HG03175 (cell line): Measurements from ENCODE around the gene XPNPEP1.

Experiments used
- ATAC-seq: cut with Tn5 transposase; IDR thresholded peaks from one replicate; pipeline ENCODE4 v1.9.1; 2021; ENCODE audit warnings: mild to moderate bottlenecking, moderate library complexity; ENCODE audit not compliant: unreplicated experiment

Gene XPNPEP1

DNA sequence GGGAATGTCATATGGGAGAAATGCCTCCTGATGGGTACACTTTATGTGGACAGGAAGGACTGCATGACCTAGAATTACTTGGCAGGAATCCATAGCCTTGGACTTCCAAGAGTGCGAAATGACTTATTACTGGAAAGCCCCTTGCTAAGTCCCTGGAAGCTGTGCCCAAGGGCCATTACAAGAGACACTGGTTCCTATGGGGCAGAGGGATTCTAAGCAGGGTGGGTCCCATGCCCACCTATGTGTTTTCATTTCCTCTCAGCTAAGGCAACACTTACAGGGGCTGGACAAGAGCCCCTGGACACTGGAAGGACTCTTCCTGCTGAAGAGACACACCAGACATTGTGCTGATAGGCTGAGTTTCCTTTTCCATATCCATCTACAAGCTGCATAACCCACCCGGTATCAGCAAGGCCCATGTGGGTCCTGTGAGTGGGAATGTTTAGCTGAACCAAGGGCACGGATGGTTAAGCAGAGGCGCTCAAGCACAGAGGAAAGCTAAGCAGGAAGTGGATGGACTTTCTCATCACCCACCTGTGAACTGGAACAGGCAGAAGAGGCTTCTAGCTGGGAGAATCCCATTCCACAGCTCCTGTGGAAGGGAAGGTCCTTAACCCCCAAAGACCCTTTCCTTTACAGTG lies 56.2 kb downstream of the XPNPEP1 start:
- no peak for ATAC-seq

DNA sequence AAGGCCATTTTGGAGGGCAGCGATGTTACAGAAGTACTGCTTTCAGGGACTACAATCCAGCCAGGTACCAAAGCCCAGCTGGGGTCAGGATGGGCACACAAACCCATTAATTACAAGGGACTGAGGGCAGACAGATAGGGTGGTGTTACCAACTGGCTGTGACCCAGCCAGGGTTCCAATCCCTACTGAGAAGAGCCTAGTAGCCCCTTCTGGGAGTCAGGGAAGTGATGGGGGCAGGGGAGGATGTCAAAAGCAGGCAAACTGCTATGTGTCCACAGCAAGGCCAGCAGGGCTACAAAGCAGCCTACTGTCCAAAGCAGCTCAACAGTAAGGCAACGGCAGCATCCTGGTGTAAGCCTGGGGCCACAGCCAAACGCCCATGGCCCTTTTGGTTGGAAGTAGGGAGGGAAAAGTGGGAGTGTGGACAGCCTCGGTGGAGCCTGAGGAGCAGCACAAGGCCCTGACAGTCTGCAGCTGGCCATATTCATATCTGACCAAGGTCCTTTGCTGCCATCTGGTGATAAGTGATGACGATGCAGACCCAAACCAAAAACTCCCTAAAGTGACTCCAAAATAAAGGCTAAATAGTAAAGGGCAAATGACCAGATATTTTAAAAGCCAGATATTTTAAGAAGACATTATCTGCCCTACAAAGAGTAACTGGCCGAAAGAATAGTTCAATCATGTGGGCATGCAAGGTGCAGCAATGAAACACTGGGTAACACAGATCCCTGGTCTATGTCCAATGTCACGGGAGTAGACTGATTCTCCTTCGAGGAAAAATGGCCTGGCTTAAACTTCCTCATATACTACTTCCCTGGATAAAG lies 56.9 kb downstream of the XPNPEP1 start:
- ATAC-seq: no peak

DNA sequence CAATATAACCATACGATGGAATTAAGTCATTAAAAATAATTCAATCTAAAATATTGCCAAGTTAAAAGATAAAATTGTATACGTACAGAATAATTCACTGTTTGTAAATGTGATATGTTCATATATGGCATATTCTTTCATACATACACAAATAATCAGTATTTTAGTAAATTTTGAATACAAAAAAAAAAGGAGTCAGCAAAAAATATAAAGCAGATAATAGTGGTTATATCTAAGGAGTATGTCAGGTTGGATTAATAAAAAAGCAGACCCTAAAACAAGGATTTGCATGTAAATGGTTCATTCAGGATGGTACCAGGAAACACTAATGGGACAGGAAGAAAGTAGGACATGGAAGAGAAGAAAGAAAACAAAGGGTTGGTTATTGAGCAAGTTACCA lies 59.5 kb downstream of the XPNPEP1 start:
- no peak for ATAC-seq

DNA sequence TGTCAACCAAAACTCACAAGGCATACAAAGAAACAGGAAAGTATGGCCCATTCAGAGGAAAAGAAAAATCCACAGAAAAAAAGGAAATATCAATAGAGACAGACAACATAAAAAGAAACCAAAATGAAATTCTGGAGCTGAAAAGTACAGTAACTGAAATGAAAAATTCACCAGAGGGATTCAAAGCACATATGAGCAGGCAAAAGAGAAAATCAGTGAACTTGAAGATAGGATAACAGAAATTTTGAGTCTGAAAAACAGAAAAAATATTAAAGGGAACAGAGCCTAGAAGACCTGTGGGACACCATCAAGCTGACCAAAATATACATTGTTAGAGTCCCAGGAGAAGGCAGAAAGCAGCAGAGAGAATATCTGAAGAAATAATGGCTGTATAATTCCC lies 60.6 kb downstream of the XPNPEP1 start:
- no peak for ATAC-seq

DNA sequence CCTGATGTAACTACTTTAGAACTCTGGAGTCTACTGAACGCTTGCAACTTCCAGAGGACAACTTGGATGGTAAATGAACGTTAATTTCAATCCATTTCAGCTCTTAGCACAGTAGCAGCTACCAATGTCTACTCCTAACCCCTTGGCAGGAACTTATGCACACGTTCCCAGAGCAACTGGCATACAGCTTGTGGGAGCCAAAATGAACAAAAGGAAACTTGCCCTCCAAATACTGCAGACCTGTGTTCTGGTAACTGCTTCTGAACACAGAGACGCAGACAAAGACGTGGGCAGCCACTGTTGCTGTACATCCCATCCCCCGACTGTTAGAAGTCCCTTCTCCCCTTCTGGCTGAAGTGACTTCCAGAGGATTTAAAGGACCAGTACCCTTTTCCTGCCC lies 61.3 kb downstream of the XPNPEP1 start:
- no peak for ATAC-seq

DNA sequence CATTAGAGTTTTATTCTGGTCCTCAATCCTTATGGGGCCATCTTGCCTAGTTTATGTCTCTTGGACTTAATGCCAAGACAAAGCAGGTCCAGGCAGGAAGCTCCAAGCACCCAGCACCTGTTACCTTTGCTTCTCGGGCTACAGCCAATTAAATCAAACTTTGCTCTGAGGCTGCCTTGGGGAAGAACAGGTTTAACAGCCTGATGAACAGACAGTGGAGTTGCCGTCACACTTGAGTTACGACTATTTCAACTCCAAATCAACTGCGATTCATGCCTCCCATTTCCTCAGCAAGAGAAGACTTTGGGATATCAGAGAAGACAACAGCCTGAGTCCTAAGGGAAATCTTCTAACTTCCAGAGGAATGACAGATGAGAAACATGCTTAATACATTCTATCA lies 62.2 kb downstream of the XPNPEP1 start:
- ATAC-seq: no peak

DNA sequence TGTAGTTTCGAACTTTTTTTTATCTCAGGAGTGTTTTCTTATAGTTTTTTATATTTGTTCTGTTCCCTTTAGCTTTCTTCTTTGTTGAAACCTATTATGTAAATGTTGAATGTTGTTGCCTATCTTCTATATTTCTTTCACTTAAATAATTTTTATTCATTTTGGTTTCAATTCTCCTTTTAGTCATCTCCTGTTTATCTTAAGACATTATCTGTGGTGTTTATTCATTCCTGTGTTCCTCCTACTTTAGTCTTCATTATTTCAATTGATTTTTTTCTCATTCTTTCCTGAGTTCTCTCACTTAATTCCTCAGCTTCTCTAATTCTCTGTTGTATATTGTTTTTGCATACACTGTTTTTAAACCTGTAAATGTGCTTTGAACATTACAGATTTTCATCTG lies 64.1 kb downstream of the XPNPEP1 start:
- ATAC-seq: no peak

DNA sequence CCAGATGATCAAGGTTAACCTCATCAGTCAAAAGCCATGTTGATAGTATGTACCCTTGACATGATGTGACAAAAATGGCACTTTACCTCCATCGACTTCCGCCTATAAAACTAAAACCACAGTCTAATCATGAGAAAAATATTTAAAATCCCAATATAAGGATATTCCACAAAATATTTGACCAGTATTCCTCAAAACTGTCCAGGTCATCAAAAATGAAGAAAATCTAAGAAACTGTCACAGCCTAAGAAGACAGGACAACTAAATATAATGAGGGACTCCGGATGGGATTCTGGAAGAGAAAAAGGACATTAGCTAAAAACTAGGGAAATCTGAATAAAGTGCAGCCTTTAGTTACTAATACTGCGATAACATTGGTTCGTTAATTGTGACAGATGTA lies 67.6 kb downstream of the XPNPEP1 start:
- ATAC-seq: no peak

DNA sequence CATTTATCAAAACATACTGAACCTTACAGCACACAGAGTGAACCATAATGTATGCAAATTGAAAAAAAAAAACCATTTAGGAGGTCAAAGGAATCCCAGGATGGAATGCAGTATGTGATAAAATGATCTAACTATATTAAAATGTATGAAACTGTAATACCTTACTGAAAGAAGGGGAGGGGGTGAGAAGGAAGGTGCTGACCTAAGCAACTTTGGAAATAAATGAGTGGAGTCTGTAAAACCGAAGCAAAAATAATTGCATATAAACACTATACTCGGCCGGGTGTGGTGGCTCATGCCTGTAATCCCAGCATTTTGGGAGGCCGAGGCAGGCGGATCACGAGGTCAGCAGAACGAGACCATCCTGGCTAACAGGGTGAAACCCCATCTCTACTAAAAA lies 69.4 kb downstream of the XPNPEP1 start:
- no peak for ATAC-seq

DNA sequence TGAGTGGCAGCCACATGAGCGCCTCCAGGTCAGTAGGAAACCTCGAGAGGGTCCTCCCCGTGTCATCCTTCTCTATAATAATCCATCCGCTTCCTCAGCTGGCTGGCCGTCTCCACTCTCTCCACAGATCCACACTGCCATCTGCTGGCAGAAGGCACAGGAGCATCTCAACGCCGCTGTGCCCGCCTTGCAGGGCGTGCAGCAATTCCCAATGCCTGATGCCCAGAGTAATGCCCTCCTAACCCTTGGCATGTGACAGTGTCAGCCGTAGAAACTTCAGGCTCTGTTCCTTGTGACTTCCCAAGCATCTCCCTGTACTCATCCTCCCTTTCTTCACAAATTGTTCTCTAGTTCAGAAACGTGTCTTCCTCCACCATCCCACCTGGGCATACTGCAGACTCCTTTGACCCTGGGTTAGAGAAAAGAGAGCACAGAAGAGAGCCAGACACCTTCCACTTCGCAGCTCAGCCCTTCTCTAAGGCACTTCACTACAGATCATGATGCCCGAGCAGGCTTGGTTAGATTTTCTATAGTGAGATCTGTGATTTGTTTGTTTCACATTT lies 70.8 kb downstream of the XPNPEP1 start:
- peak; percentile 93 for ATAC-seq

DNA sequence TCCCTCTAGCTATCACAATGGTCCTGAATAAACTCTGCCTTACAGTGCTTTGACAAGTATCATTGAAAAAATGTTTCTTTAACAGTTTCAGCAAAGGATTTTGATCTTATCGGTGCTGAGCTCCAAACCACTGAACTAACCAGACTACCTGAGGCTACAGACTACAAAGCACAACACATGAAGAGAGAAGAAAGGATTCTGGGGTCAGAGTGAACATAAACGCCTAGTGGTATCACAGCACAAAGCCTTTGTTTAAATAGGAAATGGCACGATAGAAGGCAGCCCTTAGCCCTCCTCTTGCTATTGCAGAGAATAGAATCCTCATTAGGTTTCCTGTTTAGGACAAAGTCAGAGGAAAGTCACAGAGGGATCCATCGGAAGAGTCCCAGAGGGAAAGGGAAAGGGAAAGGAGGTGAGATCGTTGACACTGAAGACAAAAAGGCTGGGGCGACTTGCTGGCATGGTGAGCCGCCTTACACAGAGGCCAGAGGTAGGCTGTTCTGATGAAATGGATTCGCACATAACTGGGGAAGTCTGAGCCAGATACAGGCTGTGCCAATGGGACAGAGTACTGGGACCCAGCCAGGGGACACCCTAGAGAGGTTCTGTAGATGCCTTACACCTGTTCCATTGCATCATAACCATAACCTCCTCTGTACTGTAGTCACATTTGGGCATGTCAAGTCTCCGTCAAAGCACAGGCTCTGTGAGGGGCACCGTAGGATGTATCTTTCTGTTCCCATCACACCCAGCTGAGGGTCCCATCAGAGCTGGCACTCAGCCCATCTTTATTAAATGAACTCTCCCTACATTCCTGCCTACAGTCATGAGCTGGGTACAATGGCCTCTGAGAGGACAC lies 71.5 kb downstream of the XPNPEP1 start:
- ATAC-seq: no peak

DNA sequence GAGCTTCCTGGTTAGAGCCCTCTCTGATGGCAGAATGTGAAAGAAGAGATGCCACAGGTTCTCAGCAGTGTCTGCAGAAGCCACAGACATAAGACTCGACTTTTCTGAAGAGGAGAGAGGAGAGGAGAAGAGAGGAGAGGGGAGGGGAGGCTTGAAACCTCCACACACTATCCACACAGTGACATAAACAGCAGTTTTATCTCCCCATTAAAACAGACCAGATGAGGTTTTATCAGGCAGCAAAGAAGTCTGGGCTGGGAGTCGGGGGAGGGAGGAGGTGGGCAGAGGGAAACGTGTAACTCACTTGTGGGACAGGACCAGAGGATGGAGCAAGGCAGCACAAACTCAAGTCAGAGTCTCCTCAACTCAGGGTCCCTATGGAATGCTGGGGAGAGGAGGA lies 76.5 kb downstream of the XPNPEP1 start:
- ATAC-seq: no peak

DNA sequence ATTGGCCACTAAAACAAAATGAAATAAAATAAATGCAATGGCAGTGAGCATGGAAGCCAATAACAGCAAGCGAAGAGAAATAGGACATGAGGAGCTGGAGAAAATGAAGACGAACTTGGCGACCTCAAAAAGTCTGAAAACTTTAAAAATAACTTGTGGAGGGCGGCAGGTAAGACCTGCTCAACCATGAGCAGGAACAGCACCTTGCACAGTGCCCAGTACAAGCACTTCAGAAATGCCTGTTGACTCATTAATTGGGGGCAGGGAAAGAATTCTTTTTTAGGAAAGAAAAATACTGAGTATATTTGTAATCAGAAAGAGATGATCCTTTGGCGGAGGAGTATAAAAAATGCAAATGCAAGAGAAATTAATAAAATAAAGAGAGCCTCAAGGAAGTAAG lies 78.0 kb downstream of the XPNPEP1 start:
- no peak for ATAC-seq

DNA sequence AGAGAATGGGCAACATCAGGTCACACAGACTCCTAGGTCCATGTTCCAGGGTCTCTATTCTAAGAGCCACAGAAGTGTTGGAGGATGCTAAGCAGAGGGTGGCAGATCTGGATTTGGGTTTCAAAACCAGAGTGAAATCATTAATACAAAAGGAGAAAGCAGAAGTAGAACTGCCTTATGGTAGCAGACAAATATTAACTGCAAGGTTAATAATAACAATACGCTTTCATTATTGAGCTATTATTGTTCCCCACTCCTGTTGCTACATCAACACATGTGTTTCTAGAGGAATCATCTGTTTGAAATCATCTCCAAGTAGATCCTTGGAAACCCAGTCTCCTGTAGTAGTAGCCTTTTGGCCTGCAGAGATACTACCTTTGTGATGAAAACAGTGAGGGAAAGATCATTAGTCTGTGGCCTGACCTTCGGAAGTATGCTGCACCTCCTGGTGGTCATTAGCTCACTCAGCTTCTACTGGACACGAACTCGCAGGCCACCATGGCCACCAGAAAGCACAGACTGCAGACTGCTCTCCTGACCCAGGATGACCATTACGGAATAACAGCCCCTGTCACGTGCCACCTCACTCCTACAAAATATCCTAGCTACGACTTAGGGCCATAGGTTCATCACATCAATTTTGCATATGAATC lies 84.6 kb downstream of the XPNPEP1 start:
- peak; percentile 60 for ATAC-seq

DNA sequence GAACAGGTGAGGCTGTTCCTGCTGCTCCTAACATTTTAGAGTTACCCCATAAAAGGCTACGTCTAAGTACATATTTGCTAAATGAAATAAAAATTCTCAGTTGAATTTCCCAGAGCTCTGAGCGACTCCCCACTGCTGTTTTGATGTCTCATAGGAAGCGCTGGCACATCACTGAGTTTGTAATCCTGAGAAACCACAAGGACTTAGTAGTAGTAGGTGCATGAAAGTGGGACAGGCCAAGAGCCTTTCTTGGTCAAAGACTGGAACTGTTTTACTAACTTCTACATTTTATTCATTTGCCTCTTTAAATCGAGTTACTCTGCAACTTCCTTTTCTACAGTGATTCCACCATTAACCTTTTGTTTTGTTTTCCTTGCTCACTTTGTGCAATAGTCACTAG lies 85.9 kb downstream of the XPNPEP1 start:
- ATAC-seq: no peak

DNA sequence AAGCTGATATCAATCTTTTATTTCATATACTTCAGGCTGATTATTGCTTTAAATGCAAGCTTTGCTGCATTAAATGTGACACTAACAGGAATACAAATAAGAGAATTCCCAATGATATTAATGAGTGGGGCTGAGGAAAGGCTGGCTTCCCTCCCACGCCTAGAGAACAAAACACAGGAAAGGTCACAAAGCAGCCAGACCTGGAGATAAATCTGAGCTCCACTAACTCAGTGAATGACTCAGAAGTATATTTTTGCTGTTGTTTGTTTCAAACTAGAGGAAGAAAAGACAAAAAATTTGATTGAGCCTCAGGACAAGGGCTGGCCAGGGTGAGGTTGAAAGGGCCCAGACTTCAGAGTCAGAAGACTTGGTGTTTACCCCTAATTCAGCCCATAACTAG lies 88.1 kb downstream of the XPNPEP1 start:
- ATAC-seq: no peak

DNA sequence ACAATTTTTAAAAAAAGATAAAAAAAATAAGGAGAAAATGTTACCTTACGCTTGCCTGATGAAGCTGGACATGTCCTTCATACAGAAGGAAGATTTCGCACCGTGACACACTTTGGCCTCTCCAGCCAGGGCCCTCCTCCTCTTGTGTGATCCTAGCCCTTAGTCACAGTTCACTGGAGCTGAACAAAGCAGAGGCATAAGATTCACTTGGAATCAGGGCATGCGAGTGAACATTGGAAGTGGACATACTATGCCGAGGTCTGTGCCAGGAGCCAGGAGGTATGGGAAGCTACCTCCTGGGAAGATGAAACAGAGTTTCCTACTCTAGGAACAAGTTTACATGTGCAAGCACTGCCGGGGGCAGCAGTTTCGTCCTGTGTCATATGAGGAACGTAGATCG lies 91.5 kb downstream of the XPNPEP1 start:
- ATAC-seq: no peak

DNA sequence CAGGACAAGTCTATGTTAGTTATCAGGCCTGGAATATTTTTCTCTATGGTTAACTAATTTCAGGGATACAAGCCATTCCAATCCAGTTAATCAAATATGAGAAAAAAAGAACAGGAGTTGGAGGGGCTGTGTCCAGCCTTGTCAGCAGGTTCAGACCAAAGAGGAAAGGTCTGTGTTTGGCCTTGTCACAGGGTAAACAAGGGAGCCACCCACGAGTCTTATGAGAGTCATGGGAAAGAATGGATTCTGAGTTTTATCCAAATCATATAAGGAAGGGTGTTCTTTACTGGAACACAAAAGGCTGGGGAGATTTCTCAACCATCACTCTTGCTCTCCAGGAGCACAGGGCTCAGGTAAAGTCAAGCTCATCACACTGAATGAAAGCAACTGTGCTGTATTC lies 99.1 kb downstream of the XPNPEP1 start:
- no peak for ATAC-seq

DNA sequence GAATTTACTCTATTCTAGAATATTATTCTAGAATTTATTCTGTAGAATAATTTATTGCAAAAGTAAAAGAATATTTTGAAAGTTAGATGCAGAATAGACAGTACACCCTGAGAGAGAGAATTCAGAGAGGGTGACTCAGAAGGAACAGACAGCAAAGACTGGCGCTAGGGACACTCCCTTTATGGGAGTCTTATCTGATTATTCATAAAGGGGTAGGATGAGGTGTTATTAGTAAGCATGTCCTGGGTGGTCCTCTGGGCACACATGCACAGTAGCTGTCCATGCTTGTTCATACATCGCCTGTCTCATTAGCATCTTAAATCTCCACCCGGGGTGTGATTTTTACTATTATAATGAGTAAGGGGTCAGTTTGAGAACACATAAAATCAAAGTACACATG lies 100.1 kb downstream of the XPNPEP1 start:
- no peak for ATAC-seq

DNA sequence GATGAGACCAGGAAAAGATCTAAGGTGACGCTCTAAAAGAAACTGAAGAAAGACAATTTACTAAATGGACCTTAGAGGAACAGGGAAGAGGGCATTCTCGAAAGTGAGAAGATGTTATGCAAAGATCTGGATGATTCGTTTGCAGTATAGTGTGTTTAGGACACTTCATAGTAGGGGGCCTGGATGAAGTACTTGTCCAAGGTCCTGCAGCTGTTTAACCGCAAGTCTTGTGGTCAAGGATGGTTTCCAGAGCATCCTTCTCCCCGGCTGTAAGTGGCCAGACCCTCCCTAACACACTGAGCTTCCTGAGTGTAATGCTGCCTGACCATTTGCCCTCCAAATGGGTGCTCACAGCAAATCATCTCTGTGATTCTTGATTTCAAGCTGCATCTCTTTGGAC lies 101.6 kb downstream of the XPNPEP1 start:
- no peak for ATAC-seq
